ENCODE data around the gene NFAT5.

Gene NFAT5

GRCh38 chr16:69745232-69745612 is 179.5 kb downstream of the NFAT5 start:
- DNase-seq, result no peak

GRCh38 chr16:69745959-69746358 is 180.2 kb downstream of the NFAT5 start:
- no peak for DNase-seq

GRCh38 chr16:69747115-69747514 is 181.3 kb downstream of the NFAT5 start:
- DNase-seq, result no peak

GRCh38 chr16:69748694-69749345 is 183.1 kb downstream of the NFAT5 start:
- DNase-seq, result no peak

GRCh38 chr16:69754143-69754468 is 188.3 kb downstream of the NFAT5 start:
- no peak for DNase-seq

Data from left hindlimb (tissue), 1 donor.